ENCODE data around the gene CDH4.
"Not testable (repeated sequence)": the region's sequence is repeated elsewhere in the genome, so short reads cannot be mapped to it uniquely, and the experiment has no call there.

The CDH4 gene

DNA sequence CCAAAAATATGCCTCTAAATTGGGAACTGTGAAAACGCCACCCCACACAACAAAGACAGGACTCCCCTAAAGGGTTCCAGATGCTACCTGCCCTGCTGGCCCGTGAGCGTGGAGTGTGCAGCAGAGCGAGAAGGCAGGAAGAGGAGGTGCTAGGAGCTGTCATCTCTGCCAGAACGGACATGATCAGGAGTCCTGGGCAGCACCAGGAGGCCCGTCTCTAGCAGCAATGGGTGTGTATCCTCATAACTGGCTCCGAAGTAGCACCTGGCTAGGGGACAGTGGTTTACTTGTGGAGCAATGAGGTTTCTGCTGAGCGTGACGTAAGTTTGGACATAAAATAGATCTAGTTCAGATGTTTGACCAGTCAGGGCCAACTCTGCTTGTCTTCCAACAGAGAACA, 226.0 kb downstream of the CDH4 start:
- DNase-seq = no peak

DNA sequence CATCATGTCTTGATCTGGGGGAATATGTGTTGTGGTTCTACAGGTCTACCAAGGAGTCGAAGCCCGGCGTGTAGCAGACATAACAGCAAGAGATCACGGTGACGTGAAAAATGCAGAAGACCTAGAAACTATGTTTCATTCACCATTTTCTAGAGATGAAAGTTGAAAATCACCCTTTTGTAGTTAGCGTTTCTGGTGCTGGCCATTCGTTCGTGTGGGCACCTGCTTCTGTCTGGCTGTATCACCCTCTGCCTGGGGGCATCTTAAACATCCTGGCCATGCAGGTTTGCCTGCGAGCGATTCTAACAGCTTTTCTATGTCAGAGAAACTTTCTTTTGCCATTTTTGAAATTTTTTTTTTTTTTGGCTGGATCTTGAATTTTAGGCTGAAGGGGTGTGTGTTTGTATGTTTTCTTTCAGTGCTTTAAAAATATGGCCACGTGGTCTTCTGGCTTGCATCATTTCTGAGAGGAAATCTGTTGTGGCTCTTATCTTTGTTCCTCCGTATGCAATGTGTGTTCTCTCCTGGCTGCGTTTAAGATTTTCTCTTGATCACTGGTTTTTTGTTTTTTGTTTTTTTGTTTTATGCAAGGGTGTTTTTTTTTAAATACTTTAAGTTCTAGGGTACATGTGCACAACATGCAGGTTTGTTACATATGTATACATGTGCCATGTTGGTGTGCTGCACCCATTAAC, 226.7 kb downstream of the CDH4 start:
- DNase-seq = no peak

DNA sequence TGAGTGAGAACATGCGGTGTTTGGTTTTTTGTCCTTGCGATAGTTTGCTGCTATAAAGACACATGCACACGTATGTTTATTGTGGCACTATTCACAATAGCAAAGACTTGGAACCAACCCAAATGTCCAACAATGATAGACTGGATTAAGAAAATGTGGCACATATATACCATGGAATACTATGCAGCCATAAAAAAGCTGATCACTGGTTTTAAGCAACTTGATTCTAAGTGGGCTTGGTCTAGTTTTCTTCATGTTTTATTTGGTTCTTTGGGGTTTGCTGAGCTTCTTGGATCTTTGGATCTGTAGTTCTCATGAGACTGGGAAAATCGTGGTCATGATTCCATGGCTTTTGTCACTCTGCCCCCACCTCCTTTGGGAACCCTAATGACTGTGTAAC, 227.4 kb downstream of the CDH4 start:
- not testable (repeated sequence) for DNase-seq

DNA sequence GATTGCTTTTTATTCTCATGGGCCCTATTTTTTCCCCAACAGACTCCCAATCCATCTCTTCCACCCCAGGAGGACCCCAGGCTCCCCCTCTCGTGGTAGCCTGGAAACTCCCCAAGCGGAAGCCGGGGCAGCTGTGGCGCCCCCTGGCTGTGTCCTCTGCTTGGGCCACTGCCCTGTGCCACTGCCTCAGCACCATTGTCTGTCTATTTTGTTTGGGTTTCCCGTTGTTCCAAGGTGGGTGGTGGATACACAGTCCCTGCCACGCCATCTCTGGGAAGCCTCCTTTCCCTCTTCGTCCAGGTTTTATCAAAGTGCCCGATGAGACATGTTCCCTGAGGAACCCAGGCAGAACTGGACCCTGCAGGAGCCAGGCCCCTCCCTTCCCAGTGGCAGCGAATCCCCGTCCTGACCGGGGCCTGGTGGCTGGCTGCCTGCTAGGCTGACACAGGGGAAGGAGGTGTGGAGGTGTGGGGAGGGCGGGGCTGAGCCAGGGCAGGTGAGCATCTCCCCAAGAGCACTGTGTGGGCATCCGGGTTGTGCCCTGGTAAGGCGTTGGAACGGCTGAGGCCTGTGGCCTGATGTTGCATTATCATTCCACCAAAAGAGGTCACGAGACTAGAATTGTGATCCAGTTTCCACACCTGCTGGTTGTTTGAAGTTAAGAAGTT, 228.2 kb downstream of the CDH4 start:
- no peak for DNase-seq

DNA sequence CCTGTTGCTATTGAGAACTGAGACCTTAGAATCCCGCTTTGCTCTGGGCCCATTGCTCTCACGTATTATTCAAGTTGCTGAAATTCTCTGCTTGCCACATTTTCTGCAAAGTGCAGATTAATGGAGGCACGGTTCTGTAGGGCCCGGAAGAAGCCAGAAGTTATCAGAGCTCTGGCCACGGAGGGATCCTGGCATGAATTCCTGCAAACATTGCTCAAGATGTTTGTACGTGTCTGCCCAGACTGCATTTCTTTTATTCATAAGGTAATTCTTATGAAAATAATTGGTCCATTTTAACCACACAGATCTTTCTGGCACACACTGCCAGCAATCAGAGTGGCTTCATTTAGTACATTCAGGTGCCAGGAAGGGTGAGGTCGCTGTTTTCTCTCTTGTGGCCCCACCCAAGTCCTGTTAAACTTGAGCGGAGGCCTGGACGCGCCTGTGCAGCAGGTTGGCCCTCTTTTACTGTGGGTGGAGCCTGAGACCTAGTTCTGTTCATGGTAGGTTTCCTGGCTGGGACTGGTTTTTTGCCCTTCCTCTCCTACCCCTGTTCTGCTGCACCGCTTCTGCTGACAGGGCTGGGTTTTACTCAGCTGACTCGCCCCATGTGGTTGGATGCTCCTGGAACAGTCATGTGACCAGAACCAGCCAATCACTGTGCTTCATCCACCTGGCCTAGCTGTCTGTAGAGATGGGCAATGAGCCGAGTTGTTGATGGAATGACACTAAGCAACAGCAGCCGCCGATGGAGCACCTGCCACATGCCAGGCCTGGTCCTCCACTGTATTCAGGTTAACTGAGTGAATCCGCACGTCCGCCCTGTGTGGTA, 230.2 kb downstream of the CDH4 start:
- peak; percentile 9 for DNase-seq

DNA sequence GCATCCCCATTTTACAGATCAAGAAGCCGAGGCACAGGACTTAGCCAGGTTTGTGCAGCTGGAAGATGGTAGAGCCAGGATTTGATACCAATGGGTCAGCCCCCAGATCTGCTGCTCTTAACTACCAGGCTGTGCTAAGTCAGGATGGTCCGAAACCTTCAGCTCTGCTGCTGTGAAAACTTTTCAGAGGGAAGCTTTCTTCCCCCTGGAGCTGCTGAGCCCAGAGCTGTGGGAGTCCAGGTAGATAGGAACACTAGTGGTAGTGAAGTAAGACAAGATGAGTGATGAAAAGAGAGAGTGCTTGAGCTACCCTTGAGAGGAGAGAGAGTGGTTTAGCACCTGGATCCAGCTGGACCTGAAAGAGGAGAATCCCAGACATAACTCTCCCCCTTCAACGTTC, 230.8 kb downstream of the CDH4 start:
- DNase-seq = no peak

DNA sequence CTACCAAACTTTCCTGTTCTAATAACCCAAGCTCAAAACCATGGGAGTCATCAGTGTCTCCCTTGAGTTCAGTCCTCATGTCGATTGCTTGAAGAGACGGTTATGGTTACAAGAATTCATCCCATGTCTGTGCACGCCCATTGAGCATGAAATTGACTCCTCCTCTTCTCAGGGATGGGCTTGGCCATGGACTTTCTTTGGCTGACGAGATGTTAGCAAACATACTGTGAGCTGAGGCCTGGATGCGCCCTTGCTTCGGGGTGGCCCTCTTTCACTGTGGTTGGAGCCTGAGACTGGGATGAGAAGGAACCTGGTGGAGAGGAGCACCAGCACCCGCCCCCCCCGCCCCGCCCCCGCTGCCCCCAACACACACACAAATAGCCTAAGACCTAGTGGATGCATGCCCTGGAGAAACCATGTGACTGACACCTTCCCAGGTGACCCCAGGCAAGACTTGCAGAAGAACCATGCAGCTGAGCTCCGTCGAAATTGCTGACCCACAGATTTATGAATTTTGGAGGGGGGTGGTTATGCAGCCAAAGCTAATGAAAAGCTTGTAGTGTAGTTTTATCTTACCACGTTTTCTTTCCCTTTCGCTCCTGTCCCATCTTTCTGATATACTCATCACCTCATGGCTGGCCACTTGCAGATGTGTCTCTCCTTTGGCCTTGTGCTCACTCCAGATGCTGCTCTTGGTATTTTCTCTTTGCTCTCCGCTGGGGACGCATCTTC, 231.4 kb downstream of the CDH4 start:
- DNase-seq = no peak

DNA sequence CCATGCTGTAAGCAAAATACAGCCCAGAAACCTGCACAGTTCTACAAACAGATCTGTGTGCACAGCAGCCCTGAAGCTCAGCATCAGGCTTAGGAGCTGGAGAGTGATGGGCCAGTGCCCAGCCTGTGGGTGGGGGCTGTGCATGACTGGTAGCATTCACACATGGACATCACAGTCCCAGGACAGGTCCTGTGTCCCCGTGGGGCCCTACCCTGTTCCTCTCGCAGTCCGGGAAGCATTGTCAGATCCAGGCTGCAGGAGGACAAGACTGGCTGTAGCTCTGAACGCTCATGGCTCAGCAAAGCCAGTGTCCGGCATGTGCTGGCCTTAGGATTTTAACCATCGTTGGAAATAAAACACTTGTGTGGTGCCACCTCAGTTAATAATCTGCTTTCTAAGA, 234.1 kb downstream of the CDH4 start:
- no peak for DNase-seq

DNA sequence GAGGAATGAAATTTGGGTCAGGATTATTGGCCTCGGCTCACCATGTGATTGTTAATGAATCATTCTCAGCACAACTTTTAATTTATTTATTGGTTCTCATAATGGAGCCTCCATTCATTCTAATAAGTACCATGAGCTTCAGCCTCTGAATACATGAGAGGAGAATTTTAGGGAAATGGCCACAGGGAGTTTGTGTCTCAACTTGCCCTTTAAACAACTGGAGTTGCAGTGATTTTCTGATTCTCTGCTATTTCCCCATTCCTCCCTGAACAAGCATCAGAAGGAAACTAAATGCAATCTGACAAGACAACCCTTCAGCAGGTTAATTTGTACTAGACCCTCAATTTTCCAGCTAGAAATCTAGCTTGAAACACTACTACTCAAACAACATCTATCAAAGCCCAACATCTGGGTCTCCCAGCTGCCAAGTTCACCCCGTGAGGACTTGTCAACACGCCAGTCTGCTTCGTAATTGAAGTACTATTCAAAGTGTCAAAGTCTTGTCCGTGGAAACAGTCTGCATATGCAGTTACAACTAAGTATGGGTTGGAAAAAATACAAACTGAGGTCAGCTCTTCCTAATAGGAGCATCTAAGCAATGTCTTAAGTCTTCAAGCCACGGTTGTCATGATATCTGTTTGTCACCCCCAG, 235.4 kb downstream of the CDH4 start:
- no peak for DNase-seq

DNA sequence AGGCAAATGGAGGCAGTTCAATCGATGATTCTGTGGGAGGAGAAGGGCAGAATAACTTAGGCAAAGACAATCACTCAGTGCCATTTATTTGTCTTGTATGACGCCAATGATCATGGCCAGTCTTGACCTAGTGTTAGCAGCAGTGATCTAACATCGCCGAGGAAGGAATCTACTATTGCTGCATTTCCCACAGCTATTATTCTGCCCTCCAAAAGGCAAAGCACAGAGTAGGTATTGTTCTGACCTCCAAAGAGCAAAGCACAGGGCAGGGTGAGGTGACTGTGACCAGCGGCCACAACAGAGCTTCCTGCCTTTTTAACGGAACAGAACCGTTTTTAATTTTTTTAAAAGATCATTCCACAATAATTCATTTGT, 235.9 kb downstream of the CDH4 start:
- no peak for DNase-seq

DNA sequence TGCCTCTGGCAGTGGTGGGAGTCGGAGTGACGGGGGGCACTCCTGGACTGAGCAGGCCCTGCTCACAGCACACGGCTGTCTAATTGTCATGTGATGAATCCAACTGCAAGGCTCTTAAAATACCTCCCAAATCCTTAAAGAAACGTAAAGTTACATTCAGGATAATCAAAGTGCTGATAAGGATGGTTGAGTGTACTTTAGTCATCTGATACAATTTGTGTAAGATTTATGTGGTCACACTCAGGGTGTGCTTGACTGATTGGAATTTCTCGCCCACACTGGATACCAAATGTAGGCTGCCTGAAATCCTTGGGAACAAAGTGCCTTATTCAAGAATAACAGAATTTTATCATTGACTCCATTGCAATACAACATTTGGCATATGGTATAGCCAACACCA, 238.7 kb downstream of the CDH4 start:
- DNase-seq = no peak

DNA sequence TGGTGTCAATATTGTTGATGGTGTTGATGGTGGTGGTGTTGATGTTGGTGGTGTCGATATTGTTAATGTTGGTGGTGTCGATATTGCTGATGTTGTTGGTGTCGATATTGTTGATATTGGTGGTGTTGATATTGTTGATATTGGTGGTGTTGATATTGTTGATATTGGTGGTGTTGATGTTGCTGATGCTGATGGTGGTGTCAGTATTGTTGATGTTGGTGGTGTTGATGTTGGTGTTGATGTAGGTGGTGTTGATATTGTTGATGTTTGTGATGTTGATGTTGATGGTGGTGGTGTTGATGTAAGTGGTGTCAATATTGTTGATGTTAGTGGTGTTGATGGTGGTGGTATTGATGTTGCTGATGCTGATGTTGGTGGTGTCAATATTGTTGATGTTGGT, 240.0 kb downstream of the CDH4 start:
- no peak for DNase-seq

DNA sequence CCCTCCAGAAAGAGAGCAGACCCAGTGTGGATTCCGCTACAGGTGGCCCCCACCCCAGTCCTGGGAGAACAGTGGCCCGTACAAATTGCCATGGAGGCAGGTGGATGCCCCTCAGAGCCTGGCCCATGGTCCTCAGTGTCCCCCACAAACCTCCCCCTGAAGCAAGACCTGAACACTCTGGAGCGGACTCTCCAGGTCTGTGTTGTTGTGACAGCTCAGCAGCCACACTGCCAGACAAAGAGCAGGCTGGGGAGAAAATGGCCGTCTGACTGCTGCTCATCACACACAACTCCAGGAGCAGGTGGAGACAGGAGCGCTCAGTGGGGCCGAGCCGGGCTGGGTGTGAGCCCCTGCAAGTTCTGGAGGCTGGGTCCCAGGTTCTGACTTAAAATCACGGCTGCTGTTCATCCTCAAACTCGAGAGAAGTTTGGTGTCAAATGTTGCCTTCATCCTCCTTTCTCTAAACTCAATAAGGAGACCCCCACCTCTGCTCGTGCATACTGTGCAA, 241.8 kb downstream of the CDH4 start:
- no peak for DNase-seq

DNA sequence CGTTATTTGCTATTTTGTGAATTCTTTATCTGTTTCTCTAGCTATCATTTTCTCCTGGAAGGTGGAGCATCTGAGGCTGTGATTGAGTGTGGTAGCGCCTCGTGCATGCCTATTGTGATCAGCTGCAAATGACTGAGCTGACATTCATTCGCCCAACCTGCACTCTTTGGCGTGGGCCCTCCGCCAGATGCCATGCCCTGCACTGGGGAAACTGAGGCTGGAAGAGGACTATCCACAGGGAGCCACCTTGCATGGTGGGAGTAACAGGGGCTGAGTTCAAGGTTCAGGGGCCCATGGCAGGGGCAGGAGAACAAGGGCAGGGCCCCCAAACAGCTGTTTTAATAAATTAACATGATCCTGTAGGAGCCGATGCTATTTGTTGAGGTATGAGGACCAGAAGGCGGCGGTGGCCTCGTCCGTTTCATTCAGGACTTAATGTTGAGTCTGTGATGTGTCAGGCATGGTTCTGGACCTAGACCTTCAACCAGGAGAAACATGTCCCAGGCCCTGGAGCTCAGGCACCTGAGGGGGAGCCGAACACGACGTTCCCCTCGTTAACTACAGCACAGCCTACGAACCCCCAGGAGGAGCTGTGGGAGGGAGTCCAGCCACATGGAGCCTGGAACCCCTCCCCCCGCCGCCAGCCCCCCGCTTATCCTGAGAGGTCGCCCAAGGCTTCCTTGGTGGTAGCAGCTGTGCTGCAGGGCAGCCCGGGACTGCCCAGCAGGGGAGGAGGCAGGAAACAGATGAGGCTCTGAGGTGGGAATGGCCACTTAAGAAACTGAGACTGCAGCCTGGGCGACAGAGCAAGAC, 242.9 kb downstream of the CDH4 start:
- no peak for DNase-seq

DNA sequence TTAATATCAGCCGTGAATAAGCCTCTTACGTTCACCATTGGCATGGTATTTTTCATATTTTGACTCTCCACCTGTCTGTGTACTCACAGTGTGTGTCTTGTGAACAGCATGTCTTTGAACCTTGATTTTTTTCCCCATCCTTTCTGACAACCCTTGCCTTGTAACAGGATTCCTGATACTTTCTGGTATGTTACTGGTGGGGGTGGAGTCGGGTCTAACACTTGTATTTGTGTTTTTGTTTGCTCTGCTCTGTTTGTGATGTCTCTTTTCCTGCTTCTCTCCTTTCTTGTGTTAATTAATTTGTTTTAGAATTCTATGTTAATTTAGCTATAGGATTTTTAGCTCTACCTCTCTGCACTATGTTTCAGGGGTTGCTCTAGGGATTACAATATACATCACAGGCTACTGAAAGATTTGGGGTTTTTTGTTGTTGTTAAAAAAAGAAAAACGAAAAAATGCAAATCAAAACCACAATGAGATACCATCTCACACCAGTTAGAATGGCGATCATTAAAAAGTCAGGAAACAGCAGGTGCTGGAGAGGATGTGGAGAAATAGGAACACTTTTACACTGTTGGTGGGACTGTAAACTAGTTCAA, 245.1 kb downstream of the CDH4 start:
- DNase-seq = no peak

DNA sequence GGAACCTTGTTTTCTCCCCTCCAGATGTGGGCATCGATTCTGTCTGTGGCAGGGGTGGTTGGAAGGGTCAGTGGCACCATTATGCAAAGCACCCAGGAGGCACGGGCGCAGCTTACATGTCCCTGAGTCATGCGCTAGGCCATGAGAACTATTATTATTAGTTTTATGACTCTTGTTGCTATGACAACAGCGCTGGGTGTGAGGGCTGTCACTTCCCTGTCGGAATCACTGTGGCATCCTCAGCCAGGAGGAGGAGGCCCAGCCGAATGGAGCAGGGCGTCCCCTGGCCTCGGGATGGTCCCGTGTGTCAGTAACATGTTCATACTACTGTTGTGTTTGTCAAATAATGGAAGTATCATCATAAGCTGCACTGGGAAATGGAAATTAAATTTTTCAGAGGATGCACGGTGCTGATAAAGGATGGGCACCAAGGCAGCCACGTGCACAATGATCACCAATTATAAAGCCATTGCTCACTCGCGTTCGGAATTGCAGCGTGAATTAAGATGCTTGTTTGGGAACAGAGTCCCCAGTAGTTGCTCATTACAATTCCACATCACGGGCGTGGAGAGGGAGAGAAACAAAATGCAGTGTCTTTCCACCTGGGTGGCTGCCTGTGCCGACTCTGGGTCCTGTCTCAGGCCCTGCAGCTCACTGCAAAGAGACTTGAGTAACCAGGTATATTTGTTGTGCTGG, 247.9 kb downstream of the CDH4 start:
- DNase-seq = no peak

DNA sequence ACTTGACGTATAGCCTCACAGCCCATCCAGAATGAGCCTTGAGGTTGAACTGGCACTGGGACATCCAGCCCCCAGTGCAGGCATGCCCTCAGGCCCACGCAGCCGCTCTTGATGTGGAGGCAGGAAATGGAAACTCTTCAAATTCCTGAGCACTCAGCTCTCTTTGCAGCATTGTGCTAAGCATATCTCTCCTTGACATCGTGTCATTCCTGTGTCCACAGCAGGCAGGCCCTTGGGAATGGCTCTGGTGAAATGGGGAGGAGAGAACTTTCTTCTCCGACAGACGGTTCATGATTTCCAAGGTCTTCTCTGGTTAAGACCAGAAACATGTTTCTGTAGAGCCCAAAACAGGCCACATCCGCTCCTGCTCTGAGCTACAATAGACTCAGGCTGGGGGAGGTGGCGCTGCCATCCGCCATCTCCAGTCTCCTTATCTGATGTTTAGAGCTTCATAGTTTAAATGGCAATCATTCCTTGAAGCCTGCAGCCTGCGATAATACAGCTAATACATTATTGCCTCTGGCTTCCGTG, 248.8 kb downstream of the CDH4 start:
- DNase-seq = no peak

DNA sequence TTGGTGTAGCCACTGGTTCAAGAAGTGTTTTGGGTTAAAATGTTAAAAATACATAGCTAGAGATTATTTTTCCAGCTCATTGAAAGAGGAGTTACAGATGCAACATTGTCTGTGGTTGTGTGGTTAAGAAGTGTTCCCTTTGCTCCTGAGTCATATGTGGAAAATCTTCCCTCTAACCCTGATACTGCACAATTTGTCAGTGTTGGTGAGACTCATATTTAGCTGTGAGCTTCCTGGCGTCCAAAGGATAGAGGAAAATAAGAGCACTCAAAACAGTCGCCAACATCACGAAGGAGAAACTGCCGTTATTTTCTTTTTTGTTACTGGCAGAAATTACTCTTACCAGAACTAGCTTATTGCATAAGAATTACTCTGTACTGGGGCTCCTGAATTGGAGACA, 250.4 kb downstream of the CDH4 start:
- no peak for DNase-seq

DNA sequence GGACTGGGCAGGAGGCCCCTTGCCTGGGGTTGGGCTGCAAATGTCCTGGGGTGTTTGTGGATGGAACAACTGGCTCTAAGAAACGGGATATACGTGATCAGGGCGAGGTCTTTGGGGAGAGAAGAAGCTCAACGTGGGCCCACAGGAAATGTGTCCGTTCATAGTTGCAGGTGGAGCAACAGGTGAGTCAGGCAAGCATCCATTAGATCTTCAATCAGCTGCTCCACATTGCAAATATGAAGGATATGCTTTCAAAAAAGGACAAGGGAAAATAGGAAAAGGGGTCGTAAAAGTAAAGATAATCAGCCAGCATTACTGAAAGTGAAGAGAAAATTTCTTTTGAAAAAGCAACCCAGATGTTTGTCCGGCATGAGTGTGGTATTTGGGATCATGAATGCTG, 251.0 kb downstream of the CDH4 start:
- no peak for DNase-seq

DNA sequence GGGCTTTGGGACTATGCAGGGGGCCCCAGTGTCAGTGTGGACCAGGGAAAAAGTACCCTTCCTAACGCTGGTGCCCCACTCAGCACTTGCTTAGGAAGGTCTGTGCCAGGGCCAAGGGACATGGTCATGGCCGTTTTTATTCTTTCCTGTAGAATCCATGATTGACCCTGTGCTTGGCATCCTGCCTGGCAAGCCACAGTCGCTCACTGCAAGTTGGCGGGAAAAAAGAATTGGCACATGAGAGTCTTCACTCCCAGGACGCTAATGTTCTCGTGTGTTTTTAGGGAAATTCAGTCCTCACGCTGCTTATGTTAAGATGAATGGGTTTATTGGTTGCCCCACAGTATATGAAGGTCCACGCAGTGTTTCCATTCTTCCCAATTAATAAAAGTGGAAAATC, 253.4 kb downstream of the CDH4 start:
- DNase-seq = no peak

Measured in NCI-H2171 treated with DMSO at 0.1 percent for 48 hours (cell line).